Osteoblast (primary cell): ENCODE data around the gene SH2D2A. TPM values are rescaled to one million over a fixed set of nuclear protein-coding genes. Genes with fewer than 3 reads are reported as not detected.

Experiments
- DNase-seq: peaks from one replicate; pipeline ENCODE4 v3.0.0; 2011; ENCODE audit warnings: low spot score, mixed read lengths; ENCODE audit not compliant: insufficient read length; ENCODE audit errors: missing footprints
- H2AFZ ChIP-seq: 2 replicates; pipeline ENCODE4 v1.6.0; 2011; ENCODE audit warnings: mild to moderate bottlenecking, low read length
- H3K27ac ChIP-seq: 2 replicates; pipeline ENCODE4 v1.5.1; 2011; ENCODE audit warnings: mild to moderate bottlenecking, low read depth, low read length, moderate library complexity
- H3K27me3 ChIP-seq: 2 replicates; pipeline ENCODE4 v1.6.0; 2012; ENCODE audit warnings: mild to moderate bottlenecking, control low read depth, inconsistent platforms, low read length, moderate library complexity; ENCODE audit not compliant: insufficient read depth
- H3K36me3 ChIP-seq: 2 replicates; pipeline ENCODE4 v1.5.1; 2011; ENCODE audit warnings: mild to moderate bottlenecking, low read length, control low read depth, moderate library complexity; ENCODE audit not compliant: insufficient read depth
- H3K4me1 ChIP-seq: 2 replicates; pipeline ENCODE4 v1.5.1; 2011; ENCODE audit warnings: mild to moderate bottlenecking, low read length, control low read depth, moderate library complexity; ENCODE audit not compliant: insufficient read depth
- H3K4me2 ChIP-seq: 2 replicates; pipeline ENCODE4 v1.6.0; 2011; ENCODE audit warnings: mild to moderate bottlenecking, low read length; ENCODE audit not compliant: insufficient read depth
- H3K4me3 ChIP-seq: fragments of 200-600 bp; sonication (generic); 3 replicates; pipeline ENCODE4 v1.5.1; 2012; ENCODE audit warnings: mild to moderate bottlenecking, low read length, inconsistent platforms; ENCODE audit not compliant: insufficient read depth
- H3K79me2 ChIP-seq: 2 replicates; pipeline ENCODE4 v1.6.0; 2012; ENCODE audit warnings: mild to moderate bottlenecking, low read length, control low read depth, inconsistent platforms; ENCODE audit not compliant: insufficient read depth
- H3K9me3 ChIP-seq: 2 replicates; pipeline ENCODE4 v1.5.1; 2011; ENCODE audit warnings: low read depth, low read length, control low read depth
- H4K20me1 ChIP-seq: 2 replicates; pipeline ENCODE4 v1.6.0; 2012; ENCODE audit warnings: mild to moderate bottlenecking, low read length, control low read depth; ENCODE audit not compliant: insufficient read depth
- total RNA-seq: library from RNA; depleted of rRNA; stranded (reverse); fragments of >200 nt; gene quantifications from 2 replicates; pipeline ENCODE4 v1.2.3, GENCODE V29; 2012
- TF ChIP-seq, protein P1 (sequence below): IDR thresholded peaks from 2 replicates; pipeline ENCODE4 v1.5.1; 2011; ENCODE audit warnings: mild to moderate bottlenecking, low read depth, low read length, moderate library complexity; ENCODE audit errors: extremely low read depth

The SH2D2A gene
- total RNA-seq, 1 donor, result 0.36 TPM

- Histone ChIP-seq H4K20me1 (no peaks in the 10 kb centered on the region), H3K27ac (no peak overlapping the region), H3K4me1 (peaks cover 14% of the 10 kb centered on the region), H3K27me3 (peaks cover 69% of the 10 kb centered on the region), H3K9me3 (no peaks in the 10 kb centered on the region), H3K36me3 (no peaks in the 10 kb centered on the region), H2AFZ (peak overlapping the region; percentile 40), H3K79me2 (no peaks in the 10 kb centered on the region), H3K4me3 (peak overlapping the region; percentile 63), H3K4me2 (peak overlapping the region; percentile 81)
- peak; percentile 95 for DNase-seq
- TF ChIP-seq, protein P1, sequence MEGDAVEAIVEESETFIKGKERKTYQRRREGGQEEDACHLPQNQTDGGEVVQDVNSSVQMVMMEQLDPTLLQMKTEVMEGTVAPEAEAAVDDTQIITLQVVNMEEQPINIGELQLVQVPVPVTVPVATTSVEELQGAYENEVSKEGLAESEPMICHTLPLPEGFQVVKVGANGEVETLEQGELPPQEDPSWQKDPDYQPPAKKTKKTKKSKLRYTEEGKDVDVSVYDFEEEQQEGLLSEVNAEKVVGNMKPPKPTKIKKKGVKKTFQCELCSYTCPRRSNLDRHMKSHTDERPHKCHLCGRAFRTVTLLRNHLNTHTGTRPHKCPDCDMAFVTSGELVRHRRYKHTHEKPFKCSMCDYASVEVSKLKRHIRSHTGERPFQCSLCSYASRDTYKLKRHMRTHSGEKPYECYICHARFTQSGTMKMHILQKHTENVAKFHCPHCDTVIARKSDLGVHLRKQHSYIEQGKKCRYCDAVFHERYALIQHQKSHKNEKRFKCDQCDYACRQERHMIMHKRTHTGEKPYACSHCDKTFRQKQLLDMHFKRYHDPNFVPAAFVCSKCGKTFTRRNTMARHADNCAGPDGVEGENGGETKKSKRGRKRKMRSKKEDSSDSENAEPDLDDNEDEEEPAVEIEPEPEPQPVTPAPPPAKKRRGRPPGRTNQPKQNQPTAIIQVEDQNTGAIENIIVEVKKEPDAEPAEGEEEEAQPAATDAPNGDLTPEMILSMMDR, result peak; percentile 64
These were observed 43.5 kb upstream of the SH2D2A start for GRCh38 chr1:156860113-156860627.

- Histone ChIP-seq H4K20me1 (no peaks in the 10 kb centered on the region), H3K4me3 (peak overlapping the region; percentile 63), H3K27me3 (peaks cover 69% of the 10 kb centered on the region), H3K4me1 (peaks cover 14% of the 10 kb centered on the region), H3K4me2 (peak overlapping the region; percentile 81), H3K36me3 (no peaks in the 10 kb centered on the region), H2AFZ (peak overlapping the region; percentile 82), H3K9me3 (no peaks in the 10 kb centered on the region), H3K79me2 (no peaks in the 10 kb centered on the region), H3K27ac (no peak overlapping the region)
- TF ChIP-seq, protein P1, result no peak
- DNase-seq, result peak; percentile 93
These were observed 43.0 kb upstream of the SH2D2A start for GRCh38 chr1:156859523-156860112.

DNA sequence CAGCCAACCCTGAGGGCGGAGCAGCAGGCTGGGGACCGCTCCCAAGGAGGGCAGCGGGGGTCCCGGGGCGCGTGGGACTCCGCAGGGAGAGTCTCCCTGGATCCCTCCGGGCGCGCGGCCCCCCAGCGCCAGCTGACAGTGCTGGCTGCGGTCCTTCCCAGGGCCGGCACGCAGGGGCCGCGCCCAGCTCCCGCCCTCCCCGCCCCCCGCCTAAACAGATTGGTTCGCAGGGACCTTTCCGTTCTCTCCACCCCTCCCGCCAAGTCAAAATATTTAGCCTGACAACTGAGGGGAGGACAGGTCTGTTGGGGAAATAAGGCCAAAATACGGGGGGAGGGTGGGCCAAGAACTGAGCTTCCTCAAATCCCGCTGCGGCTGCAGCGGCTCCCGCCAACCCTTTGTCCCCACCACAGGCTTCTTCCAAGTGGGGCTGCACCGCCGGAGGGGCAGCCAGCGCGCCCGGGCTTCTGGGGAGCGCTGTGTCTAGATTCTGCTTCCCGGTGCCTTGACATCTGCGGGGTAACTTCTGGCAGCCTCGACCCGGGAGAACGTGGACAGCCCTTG is 42.4 kb upstream of the SH2D2A start, which contains the start of gene INSRR:
INSRR (minus strand) TSS at position 159 of the 564 bp plus-strand sequence. CDS start 496 bp downstream, outside the sequence.
- H3K79me2 ChIP-seq, result no peaks in the 10 kb centered on the region
- no peaks in the 10 kb centered on the region for H4K20me1 ChIP-seq
- H3K4me2 ChIP-seq, result peak within 1 kb of the TSS; percentile 81
- H3K9me3 ChIP-seq, result no peaks in the 10 kb centered on the region
- H3K4me3 ChIP-seq, result peak within 1 kb of the TSS; percentile 63
- no peak within 1 kb of the TSS for H3K27ac ChIP-seq
- no peak for DNase-seq
- H3K4me1 ChIP-seq, result peaks cover 14% of the 10 kb centered on the region
- TF ChIP-seq, protein P1, result no peak
- H3K27me3 ChIP-seq, result peaks cover 72% of the 10 kb centered on the region
- peak within 1 kb of the TSS; percentile 82 for H2AFZ ChIP-seq
- no peaks in the 10 kb centered on the region for H3K36me3 ChIP-seq

DNA sequence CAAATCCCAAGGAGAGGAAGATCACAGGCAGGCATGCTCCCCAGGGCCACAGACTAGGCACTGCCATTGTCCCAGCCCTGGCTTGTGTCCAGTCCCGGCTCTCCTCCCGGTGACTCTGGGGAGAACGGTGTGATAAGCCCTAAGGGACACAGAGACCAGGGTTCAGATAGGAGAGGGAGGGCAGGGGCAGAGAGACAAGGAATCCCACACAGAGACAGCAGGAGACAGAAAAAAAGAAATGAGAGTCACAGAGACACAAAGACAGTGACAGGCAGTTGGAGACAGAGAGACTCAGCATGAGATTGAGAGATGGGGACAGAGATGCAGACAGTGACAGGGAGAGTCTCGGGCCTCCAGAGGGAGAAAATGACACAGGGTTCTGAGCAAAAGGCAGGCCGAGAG is 41.9 kb upstream of the SH2D2A start:
- H3K4me3 ChIP-seq, result peak overlapping the region; percentile 29
- no peak overlapping the region for H2AFZ ChIP-seq
- DNase-seq, result no peak
- H3K4me2 ChIP-seq, result peak overlapping the region; percentile 81
- peaks cover 14% of the 10 kb centered on the region for H3K4me1 ChIP-seq
- peaks cover 67% of the 10 kb centered on the region for H3K27me3 ChIP-seq
- H3K36me3 ChIP-seq, result no peaks in the 10 kb centered on the region
- H3K9me3 ChIP-seq, result no peaks in the 10 kb centered on the region
- no peaks in the 10 kb centered on the region for H3K79me2 ChIP-seq
- TF ChIP-seq, protein P1, result no peak
- no peak overlapping the region for H3K27ac ChIP-seq
- H4K20me1 ChIP-seq, result no peaks in the 10 kb centered on the region
